ENCODE measurements around the gene B3GNT8.
"Not testable (repeated sequence)": the region's sequence is repeated elsewhere in the genome, so short reads cannot be mapped to it uniquely, and the experiment has no call there.

The B3GNT8 gene

GRCh38 chr19:41413947-41414346, 13.2 kb downstream of the B3GNT8 start:
- no peak for DNase-seq

GRCh38 chr19:41412953-41413352, 14.2 kb downstream of the B3GNT8 start:
- DNase-seq = no peak

- no peak for DNase-seq
Observed at GRCh38 chr19:41411968-41412265, 15.3 kb downstream of the B3GNT8 start.

GRCh38 chr19:41411100-41411967, 15.8 kb downstream of the B3GNT8 start:
- no peak for DNase-seq

GRCh38 chr19:41410336-41411054, 16.7 kb downstream of the B3GNT8 start:
- no peak for DNase-seq

GRCh38 chr19:41409288-41409687, 17.9 kb downstream of the B3GNT8 start:
- DNase-seq = no peak

GRCh38 chr19:41408846-41409245, 18.3 kb downstream of the B3GNT8 start:
- DNase-seq = not testable (repeated sequence)

GRCh38 chr19:41408256-41408655, 18.9 kb downstream of the B3GNT8 start:
- DNase-seq = no peak

GRCh38 chr19:41407271-41407670, 19.9 kb downstream of the B3GNT8 start:
- DNase-seq = no peak

GRCh38 chr19:41405776-41406175, 21.4 kb downstream of the B3GNT8 start:
- DNase-seq = no peak

GRCh38 chr19:41403181-41403970, 23.8 kb downstream of the B3GNT8 start:
- no peak for DNase-seq

GRCh38 chr19:41402010-41402409, 25.2 kb downstream of the B3GNT8 start:
- DNase-seq = no peak

GRCh38 chr19:41401483-41401882, 25.7 kb downstream of the B3GNT8 start:
- no peak for DNase-seq

GRCh38 chr19:41399525-41399924, 27.6 kb downstream of the B3GNT8 start:
- no peak for DNase-seq

- DNase-seq = no peak
Observed at GRCh38 chr19:41399091-41399490, 28.1 kb downstream of the B3GNT8 start.

GRCh38 chr19:41398598-41398997, 28.6 kb downstream of the B3GNT8 start:
- no peak for DNase-seq

GRCh38 chr19:41398050-41398418, 29.1 kb downstream of the B3GNT8 start:
- DNase-seq = no peak

GRCh38 chr19:41397086-41398049, 29.8 kb downstream of the B3GNT8 start, which contains the start of the genes BCKDHA and EXOSC5:
BCKDHA (plus strand) TSS chr19:41397818; CDS start chr19:41397828, 10 bp downstream.
EXOSC5 (minus strand) TSS chr19:41397359; CDS start chr19:41397328, 31 bp downstream.
- peak; percentile 97 for DNase-seq

GRCh38 chr19:41395355-41395754, 31.8 kb downstream of the B3GNT8 start:
- no peak for DNase-seq

GRCh38 chr19:41392775-41393174, 34.4 kb downstream of the B3GNT8 start:
- no peak for DNase-seq

GRCh38 chr19:41391618-41392017, 35.6 kb downstream of the B3GNT8 start:
- DNase-seq = no peak

GRCh38 chr19:41386442-41386841, 40.7 kb downstream of the B3GNT8 start:
- DNase-seq = no peak
